NCI-H187 (cell line): ENCODE measurements around the gene CYTH1.

Experiments used
- DNase-seq, 2 experiments: peaks; one replicate each; lab custom pipeline; 2025; lab: John Stamatoyannopoulos, UW

CYTH1 gene

GRCh38 chr17:78781893-78782304 is at the start of gene CYTH1:
Gene CYTH1, minus strand, starts transcription at chr17:78782273. Its CDS starts 50 bp downstream, at chr17:78782223.
- DNase-seq: no peak

DNA sequence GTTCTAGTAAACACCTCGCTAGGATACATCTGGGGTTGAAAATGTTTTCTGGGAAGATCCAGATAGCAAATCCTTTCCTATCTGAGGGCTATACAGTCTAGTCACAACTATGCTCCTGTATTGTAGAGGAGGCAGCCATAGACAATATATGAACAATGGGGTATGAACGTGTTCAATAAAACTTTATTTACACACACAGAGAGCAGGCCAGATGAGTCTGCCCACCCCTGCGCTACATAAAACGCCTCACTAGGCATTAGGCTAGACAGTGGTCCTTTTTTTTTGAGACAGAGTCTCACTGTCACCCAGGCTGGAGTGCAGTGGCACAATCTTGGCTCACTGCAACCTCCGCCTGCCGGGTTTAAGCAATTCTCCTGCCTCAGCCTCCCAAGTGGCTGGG is 47.4 kb upstream of the CYTH1 start:
- no peak for DNase-seq

- no peak for DNase-seq
Observed at GRCh38 chr17:78828470-78829185, 46.6 kb upstream of the CYTH1 start.

- DNase-seq: no peak
Observed at GRCh38 chr17:78826836-78827509, 44.9 kb upstream of the CYTH1 start.

GRCh38 chr17:78826421-78826820 is 44.3 kb upstream of the CYTH1 start:
- no peak for DNase-seq

GRCh38 chr17:78825696-78826095 is 43.6 kb upstream of the CYTH1 start:
- DNase-seq: no peak

DNA sequence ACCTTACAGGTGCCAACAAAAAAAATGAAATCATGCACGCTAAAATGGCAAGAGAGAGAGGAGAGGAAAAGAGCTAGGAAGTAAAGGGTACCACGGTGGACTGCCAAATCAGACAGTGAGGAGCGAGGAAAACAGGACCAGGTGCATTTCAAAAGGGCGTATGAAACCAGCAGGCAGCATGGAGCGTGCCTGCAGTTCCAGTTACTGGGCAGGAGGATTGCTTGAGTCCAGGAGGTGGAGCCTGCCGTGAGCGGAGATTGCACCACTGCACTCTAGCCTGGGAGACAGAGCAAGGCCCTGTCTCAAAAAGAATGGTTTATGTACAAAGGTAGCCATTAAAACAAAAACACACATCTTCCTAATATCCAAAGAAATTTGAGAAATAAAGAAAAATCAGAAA is 42.2 kb upstream of the CYTH1 start:
- DNase-seq: no peak

- DNase-seq: no peak
Observed at GRCh38 chr17:78823282-78824046, 41.4 kb upstream of the CYTH1 start.

DNA sequence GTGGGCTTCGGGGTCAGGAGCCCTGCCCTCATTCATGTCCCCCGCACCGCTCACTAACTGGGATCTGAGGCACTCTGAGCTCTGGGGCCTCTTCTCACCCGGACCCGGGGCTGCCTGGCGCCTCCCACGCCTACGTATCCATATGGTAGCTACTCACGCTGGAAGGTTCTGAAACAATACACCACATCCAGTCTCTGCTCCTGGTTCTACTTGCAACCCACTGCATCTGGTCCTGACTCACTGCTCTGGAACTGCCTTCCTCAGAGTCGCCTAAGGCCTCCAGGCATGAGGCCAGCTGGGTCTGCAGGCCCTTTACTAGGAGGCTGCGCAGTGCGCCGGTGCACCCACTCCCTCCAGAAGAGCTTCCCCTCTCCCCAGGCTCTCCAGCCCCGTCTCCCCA is 40.5 kb upstream of the CYTH1 start:
- no peak for DNase-seq

GRCh38 chr17:78821961-78822360 is 39.9 kb upstream of the CYTH1 start:
- DNase-seq: no peak

GRCh38 chr17:78820841-78821240 is 38.8 kb upstream of the CYTH1 start:
- DNase-seq: no peak

GRCh38 chr17:78819806-78820792 is 38.0 kb upstream of the CYTH1 start:
- DNase-seq: no peak

- no peak for DNase-seq
Observed at GRCh38 chr17:78819402-78819801, 37.3 kb upstream of the CYTH1 start.

DNA sequence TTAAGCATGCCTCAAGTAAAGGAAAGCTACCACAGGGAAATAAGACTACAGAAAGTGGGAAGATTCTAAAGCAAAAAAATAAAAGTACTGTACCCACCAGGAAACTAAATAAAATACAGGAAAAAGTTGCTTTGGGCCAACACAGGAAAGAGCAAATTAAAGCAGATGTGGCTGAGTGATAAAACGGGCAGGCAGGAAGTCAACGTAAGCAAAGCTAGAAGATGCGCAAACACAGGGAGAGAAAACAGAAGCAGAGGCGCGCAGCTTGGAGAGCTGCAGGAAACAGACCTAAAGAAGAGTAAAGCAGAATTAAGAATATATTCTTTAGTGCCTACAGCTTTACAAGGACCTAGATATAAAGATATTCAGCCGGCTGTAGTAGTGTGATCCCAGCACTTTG is 36.9 kb upstream of the CYTH1 start:
- no peak for DNase-seq

- DNase-seq: no peak
Observed at GRCh38 chr17:78818152-78818846, 36.2 kb upstream of the CYTH1 start.

DNA sequence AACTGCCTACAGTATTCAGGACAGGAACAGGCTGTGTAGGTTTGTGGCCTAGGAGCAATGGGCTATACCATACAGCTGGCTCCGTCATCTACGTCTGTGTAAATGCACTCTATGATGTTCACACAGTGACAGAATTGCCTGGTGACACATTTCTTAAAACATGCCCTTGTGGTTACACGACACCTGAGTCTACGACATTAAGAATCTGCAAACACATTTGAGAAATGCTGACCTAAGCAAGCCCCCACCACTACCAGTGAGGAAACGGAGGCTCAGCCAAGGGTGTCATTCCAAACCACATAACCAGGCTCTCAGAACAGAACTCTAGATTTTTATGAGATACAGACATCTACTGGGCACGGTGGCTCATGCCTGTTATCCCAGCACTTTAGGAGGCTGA is 35.0 kb upstream of the CYTH1 start:
- no peak for DNase-seq

GRCh38 chr17:78815696-78816095 is 33.6 kb upstream of the CYTH1 start:
- no peak for DNase-seq

DNA sequence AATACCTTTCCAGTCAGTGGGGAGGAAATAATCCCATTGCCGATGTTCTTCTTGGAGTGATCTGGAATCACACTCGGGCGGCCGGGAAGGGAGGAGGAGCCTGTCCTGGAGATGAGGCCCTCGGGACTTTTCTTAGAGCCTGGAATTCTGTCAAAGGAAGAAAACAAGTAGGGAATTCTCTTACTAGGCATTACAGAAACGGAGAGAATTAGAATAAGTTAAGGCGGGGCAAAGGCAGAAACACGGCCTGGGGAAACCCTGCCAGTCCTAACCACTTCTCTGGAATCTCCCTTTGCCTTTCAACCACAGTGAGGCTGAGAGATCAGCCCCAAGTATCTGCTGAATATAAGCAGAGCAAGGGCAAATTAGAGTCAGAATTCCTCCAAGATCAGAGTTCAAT is 30.8 kb upstream of the CYTH1 start:
- DNase-seq: no peak

- DNase-seq: no peak
Observed at GRCh38 chr17:78808163-78808562, 26.1 kb upstream of the CYTH1 start.

GRCh38 chr17:78806451-78806850 is 24.4 kb upstream of the CYTH1 start:
- no peak for DNase-seq

GRCh38 chr17:78805301-78805700 is 23.2 kb upstream of the CYTH1 start:
- DNase-seq: no peak
